ENCODE results near the gene LIPE.

The LIPE gene

DNA sequence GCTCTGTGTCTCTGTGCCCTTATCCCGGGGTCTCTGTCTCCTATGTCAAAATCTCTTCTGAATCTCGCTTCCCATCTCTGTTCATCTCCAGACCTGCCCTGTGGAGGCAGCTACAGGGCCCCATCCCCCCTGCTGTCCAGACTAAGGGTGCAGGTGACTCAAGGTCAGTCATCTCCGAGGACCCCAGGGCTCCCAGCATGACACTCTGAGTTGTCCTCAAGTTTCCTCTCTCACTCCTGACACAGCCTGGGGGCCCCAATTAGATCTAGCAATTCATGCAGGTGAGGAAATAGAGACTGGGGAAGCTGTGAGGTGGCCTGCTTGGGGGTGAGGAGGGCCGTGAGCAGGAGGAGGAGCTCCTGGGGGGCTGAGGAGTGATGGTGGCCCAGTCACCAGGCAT is 35.0 kb downstream of the LIPE start:
- TF ChIP-seq ZFX (IDR thresholded peaks at IDR 0.05; ENCODE audit: borderline replicate concordance) (no peak), CTCF (IDR thresholded peaks at IDR 0.05) (no peak)
- H3K27ac ChIP-seq = no peak overlapping the region

GRCh38 chr19:42389899-42390298 is 37.3 kb downstream of the LIPE start, which contains the start of gene CNFN:
CNFN (minus strand) TSS chr19:42390297; CDS start chr19:42389037, 1,260 bp downstream.
- TF ChIP-seq CTCF (IDR thresholded peaks at IDR 0.05) (no peak), ZFX (IDR thresholded peaks at IDR 0.05; ENCODE audit: borderline replicate concordance) (no peak)
- no peak within 1 kb of the TSS for H3K27ac ChIP-seq

DNA sequence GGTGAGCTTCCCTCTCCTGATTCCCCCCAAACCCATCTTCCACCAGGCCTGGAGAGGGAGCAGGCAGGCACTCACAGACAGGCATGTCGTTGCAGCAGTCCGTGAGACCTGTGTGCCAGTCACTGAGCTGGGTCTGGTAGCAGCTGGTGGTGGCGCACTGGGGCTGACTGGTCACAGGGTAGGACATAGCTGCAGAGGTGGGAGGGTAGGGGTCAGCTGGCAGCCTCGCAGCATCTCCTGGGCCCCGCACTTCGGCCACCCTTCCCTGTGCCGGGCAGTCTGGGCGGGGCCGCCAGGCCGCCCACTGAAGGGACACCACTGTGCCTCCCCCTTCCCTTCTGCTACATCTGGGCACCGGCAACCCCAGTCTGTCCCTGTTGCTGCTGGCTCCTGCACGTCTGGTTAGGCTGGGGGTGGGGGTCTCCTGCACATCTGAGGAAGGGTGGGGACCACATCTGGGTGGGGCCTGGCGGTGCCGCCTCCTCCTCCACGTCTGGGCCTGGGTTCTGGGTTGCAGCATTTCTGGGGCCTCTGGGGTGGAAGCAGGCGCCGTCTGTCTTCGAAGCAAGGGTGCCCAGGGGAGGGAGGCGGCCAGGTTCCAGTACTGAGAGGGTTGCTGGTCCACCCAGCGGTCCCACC is 38.2 kb downstream of the LIPE start:
- H3K27ac ChIP-seq = no peak overlapping the region
- no peak for TF ChIP-seq CTCF (IDR thresholded peaks at IDR 0.05)
- TF ChIP-seq ZFX (IDR thresholded peaks at IDR 0.05; ENCODE audit: borderline replicate concordance) = no peak

DNA sequence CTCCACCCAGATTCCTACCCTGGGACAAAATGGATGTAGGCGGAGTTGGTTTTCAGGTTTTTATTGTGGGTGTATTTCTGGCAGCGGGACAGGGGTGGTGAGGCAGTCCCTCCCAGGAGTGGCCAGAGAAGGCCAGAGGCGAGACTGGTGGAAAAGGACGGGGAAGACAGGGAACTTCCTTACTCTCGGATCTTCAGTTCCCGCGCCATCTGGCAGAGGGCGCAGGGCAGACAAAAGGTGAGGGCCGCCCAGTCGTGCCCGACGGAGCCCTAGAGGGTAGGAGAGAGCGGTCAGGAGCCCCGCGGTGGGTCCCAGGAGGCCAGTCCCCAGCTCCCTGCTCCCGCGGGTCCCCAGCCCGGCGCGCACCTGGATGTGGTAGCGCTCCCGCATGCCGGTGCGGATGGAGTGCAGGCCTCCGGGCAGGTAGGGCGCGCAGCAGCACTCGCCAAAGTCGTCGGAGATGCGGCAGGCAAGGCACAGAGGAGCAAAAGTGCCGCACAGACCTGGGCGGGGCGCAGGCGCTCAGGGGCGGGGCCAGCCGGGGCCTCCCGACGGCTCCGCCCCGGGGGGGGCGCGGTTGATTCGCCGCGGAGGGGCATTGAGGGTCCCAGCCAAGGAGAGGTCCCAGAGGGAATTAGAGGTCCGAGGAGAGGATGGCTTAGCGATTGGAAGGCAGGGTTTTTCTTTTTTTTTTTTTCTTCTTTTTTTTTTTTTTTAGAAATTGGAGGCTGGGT is 40.0 kb downstream of the LIPE start:
- TF ChIP-seq CTCF (IDR thresholded peaks at IDR 0.05) = peak; percentile 84
- no peak for TF ChIP-seq ZFX (IDR thresholded peaks at IDR 0.05; ENCODE audit: borderline replicate concordance)
- peak overlapping the region; percentile 76 for H3K27ac ChIP-seq

DNA sequence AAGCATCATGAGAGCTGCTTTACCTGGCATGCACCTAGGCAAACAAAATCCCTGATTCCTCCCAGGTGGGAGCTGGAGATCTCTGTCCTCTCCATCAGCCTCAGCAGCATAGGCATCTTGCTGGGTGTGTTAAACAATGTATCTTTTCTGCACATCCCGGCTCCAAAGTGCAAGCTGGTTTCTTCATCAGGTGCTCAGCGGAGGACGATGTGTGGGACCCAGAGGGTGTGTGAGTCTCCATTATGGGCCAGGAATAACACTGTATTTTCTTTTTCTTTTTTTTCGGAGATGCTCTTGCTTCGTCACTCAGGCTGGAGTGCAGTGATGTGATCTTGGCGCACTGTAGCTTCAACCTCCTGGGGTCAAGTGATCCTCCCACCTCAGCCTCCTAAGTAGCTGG is 47.0 kb downstream of the LIPE start:
- TF ChIP-seq ZFX (IDR thresholded peaks at IDR 0.05; ENCODE audit: borderline replicate concordance) (no peak), CTCF (IDR thresholded peaks at IDR 0.05) (no peak)
- H3K27ac ChIP-seq = no peak overlapping the region

- H3K27ac ChIP-seq = no peak overlapping the region
- no peak for TF ChIP-seq ZFX (IDR thresholded peaks at IDR 0.05; ENCODE audit: borderline replicate concordance)
- no peak for TF ChIP-seq CTCF (IDR thresholded peaks at IDR 0.05)
Measured at GRCh38 chr19:42378225-42379215, 48.7 kb downstream of the LIPE start.
